Measurements from ENCODE around the gene DCUN1D4.

- TF ChIP-seq CTCF (IDR thresholded peaks at IDR 0.05) = no peak
- no peak for TF ChIP-seq GABPB1 (CRISPR knock-in tag; IDR thresholded peaks at IDR 0.05)
Observed at GRCh38 chr4:51870441-51871188, 27.7 kb downstream of the DCUN1D4 start.

Data from WTC11 (cell line).